ENCODE data around the gene RHO.
"Not testable (repeated sequence)": the region's sequence is repeated elsewhere in the genome, so short reads cannot be mapped to it uniquely, and the experiment has no call there.

RHO gene

DNA sequence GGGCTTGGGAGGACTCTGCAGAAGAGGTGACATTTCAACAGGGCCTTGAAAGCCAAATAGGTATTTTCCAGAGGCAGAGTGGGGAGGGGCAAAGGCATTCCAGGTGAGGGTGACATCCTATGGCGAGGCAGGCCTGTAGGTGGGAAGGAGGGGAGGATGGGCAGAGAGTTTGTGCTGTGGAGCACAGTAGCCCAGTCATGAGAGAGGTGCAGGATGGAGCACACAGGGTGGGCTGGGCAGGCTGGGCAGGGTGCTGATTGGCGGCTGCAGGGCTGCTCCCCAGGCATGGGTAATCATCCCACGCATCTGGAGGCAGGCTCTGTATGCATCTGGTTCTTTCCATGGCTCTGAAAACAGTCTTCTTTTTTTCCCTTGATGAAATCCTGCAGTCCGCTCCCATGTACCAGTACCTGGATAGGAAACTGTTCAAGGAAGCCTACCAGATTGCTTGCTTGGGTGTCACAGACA lies 40.5 kb upstream of the RHO start:
- not testable (repeated sequence) for H3K9me3 ChIP-seq (ENCODE audit: control insufficient read depth, low read length); H3K27ac ChIP-seq (ENCODE audit: insufficient read depth, low read depth, low read length, poor library complexity, severe bottlenecking); H3K36me3 ChIP-seq (ENCODE audit: control insufficient read depth, insufficient read depth, low read length); H3K27me3 ChIP-seq (ENCODE audit: control insufficient read depth, insufficient read depth, low read length, poor library complexity, severe bottlenecking); H3K4me3 ChIP-seq (ENCODE audit: insufficient read depth, low read depth, low read length)
- WGBS, 2 experiments = 88 to 92% methylated on average over 4 of the region's 4 CpGs
- peaks cover 33% of the 10 kb centered on the region for H3K4me1 ChIP-seq (ENCODE audit: control insufficient read depth, insufficient read depth, low read length)

DNA sequence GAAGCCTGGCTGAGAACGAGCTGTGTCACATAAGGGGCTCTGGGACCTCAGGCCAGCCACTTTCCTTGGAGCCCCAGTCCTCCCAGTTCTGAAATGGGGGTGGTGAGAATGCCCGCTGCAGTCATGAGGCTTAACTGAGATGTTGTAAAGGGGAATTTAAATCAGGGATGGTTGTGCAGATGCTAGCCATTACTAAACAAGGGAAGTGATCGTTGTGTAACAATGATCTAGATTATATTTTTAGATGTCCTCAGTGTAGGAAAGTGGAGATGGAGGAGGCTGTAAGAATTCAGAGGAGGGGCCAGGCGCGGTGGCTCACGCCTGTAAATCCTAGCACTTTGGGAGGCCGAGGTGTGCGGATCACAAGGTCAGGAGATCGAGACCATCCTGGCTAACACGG lies 39.2 kb upstream of the RHO start:
- not testable (repeated sequence) for H3K9me3 ChIP-seq (ENCODE audit: control insufficient read depth, low read length); H3K4me3 ChIP-seq (ENCODE audit: insufficient read depth, low read depth, low read length); H3K36me3 ChIP-seq (ENCODE audit: control insufficient read depth, insufficient read depth, low read length); H3K27me3 ChIP-seq (ENCODE audit: control insufficient read depth, insufficient read depth, low read length, poor library complexity, severe bottlenecking); H3K27ac ChIP-seq (ENCODE audit: insufficient read depth, low read depth, low read length, poor library complexity, severe bottlenecking)
- WGBS, 2 experiments = 95 to 96% methylated on average over 10 of the region's 10 CpGs
- peaks cover 24% of the 10 kb centered on the region for H3K4me1 ChIP-seq (ENCODE audit: control insufficient read depth, insufficient read depth, low read length)

DNA sequence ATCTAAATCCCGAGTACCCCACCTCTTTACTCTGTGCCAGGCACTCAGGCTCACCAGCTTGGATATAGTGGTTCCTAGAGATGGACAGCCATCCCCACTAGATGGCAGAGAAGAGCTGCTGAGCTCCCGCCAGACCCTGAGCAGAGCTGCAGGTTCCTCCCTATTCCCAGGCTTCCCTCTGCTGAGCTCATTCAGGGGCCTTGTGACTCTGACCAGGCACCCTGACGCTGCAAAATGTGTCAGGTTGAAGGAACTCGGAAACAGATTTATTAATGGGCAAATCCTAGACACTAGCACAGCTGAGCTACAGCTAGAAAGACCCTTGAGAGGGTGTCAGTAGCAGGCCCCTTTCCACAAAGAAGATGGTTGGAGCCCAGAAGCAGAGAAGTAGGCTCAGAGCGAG lies 38.2 kb upstream of the RHO start:
- no peaks in the 10 kb centered on the region for H3K27me3 ChIP-seq (ENCODE audit: control insufficient read depth, insufficient read depth, low read length, poor library complexity, severe bottlenecking)
- peaks cover 20% of the 10 kb centered on the region for H3K4me1 ChIP-seq (ENCODE audit: control insufficient read depth, insufficient read depth, low read length)
- WGBS, 2 experiments = 37% methylated on average over 5 of the region's 5 CpGs
- H3K9me3 ChIP-seq (ENCODE audit: control insufficient read depth, low read length) = no peaks in the 10 kb centered on the region
- H3K4me3 ChIP-seq (ENCODE audit: insufficient read depth, low read depth, low read length) = no peak overlapping the region
- no peaks in the 10 kb centered on the region for H3K36me3 ChIP-seq (ENCODE audit: control insufficient read depth, insufficient read depth, low read length)
- H3K27ac ChIP-seq (ENCODE audit: insufficient read depth, low read depth, low read length, poor library complexity, severe bottlenecking) = no peak overlapping the region

DNA sequence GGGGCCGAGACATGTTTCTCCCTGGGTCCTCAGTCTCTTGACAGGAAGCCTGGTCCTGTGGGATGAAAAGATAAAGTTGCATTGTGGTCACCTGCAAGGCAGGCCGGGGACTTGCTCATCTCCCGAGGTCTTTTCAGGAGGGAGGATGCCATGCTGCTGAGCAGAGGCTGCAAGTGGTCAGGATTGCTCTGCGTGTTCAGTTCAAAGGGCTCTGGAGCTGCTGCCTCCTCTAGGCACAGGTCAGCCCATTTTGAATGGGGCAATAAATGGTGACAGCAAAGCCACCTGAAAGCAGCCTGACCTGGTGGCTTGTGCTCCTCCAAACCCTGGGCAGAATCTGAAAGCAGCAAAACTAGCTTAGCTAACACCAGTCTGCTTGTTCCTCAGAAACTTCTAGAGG lies 37.4 kb upstream of the RHO start:
- H3K27ac ChIP-seq (ENCODE audit: insufficient read depth, low read depth, low read length, poor library complexity, severe bottlenecking); H3K36me3 ChIP-seq (ENCODE audit: control insufficient read depth, insufficient read depth, low read length); H3K9me3 ChIP-seq (ENCODE audit: control insufficient read depth, low read length); H3K4me3 ChIP-seq (ENCODE audit: insufficient read depth, low read depth, low read length); H3K27me3 ChIP-seq (ENCODE audit: control insufficient read depth, insufficient read depth, low read length, poor library complexity, severe bottlenecking): not testable (repeated sequence)
- H3K4me1 ChIP-seq (ENCODE audit: control insufficient read depth, insufficient read depth, low read length) = peaks cover 12% of the 10 kb centered on the region
- WGBS, 2 experiments = 90 to 93% methylated on average over 4 of the region's 4 CpGs

DNA sequence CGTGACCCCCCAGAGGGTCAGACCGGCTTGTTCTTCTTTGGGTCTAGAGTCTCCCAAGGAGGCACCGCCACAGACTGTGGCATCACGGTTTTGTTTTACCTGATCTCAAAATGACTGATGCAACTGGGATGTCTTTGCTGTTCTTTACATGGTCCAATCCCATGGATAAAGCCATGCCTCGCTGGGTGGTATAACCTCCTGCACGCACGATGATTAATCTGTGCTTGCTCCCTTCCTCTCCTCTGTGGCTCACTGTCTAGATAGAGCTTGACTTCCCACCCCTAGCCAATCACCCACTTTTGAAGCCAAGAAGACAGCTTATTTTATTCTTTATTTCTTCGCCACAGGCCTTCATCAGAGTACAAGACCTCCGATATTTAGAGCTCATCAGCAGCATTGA lies 36.6 kb upstream of the RHO start:
- Histone ChIP-seq H3K9me3 (ENCODE audit: control insufficient read depth, low read length) (no peaks in the 10 kb centered on the region), H3K27ac (ENCODE audit: insufficient read depth, low read depth, low read length, poor library complexity, severe bottlenecking) (no peak overlapping the region), H3K36me3 (ENCODE audit: control insufficient read depth, insufficient read depth, low read length) (no peaks in the 10 kb centered on the region), H3K27me3 (ENCODE audit: control insufficient read depth, insufficient read depth, low read length, poor library complexity, severe bottlenecking) (no peaks in the 10 kb centered on the region), H3K4me1 (ENCODE audit: control insufficient read depth, insufficient read depth, low read length) (peaks cover 5% of the 10 kb centered on the region), H3K4me3 (ENCODE audit: insufficient read depth, low read depth, low read length) (no peak overlapping the region)
- WGBS, 2 experiments = 95 to 97% methylated on average over 9 of the region's 9 CpGs

DNA sequence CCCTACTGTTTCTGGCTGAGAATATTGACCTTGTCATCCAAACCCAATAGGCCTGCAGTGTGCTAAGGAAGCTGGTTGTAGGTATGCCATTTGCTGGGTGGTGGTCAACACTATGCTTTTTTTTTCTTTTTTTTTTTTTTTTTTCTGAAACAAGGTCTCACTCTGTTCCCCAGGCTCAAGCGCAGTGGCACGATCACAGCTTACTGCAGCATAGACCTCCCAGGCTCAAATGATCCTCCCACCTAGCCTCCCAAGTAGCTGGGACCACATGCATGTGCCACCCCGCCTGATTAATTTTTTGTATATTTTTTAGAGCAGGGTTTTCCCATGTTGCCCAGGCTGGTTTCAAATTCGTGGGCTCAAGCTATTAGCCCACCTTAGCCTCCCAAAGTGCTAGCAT lies 35.7 kb upstream of the RHO start:
- WGBS, 2 experiments = 88 to 93% methylated on average over 4 of the region's 4 CpGs
- Histone ChIP-seq H3K36me3 (ENCODE audit: control insufficient read depth, insufficient read depth, low read length) (no peaks in the 10 kb centered on the region), H3K27me3 (ENCODE audit: control insufficient read depth, insufficient read depth, low read length, poor library complexity, severe bottlenecking) (no peaks in the 10 kb centered on the region), H3K4me1 (ENCODE audit: control insufficient read depth, insufficient read depth, low read length) (no peaks in the 10 kb centered on the region), H3K9me3 (ENCODE audit: control insufficient read depth, low read length) (no peaks in the 10 kb centered on the region), H3K27ac (ENCODE audit: insufficient read depth, low read depth, low read length, poor library complexity, severe bottlenecking) (no peak overlapping the region), H3K4me3 (ENCODE audit: insufficient read depth, low read depth, low read length) (no peak overlapping the region)

DNA sequence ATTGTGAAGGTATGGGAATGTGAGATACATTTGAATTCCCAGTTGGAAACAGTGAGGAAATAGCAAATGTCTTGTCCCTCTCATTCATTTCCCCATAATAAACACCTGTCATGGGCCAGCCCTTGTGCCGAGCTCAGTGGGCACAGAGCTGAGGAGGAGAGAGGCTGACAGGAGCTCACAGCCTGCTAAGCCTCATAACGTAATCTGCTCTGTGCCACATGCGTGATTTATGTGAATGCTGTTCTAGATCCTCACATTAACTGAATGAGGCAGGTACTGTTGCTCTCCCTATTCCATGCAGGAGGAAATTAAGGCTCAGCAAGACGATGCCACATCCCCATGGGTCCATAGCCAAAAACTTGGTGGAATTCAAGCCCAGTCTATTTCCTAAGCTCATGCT lies 35.2 kb upstream of the RHO start:
- Histone ChIP-seq H3K4me1 (ENCODE audit: control insufficient read depth, insufficient read depth, low read length) (no peaks in the 10 kb centered on the region), H3K27me3 (ENCODE audit: control insufficient read depth, insufficient read depth, low read length, poor library complexity, severe bottlenecking) (no peaks in the 10 kb centered on the region), H3K4me3 (ENCODE audit: insufficient read depth, low read depth, low read length) (no peak overlapping the region), H3K9me3 (ENCODE audit: control insufficient read depth, low read length) (no peaks in the 10 kb centered on the region), H3K27ac (ENCODE audit: insufficient read depth, low read depth, low read length, poor library complexity, severe bottlenecking) (no peak overlapping the region), H3K36me3 (ENCODE audit: control insufficient read depth, insufficient read depth, low read length) (no peaks in the 10 kb centered on the region)
- WGBS, 2 experiments = 94 to 95% methylated on average over 4 of the region's 4 CpGs

DNA sequence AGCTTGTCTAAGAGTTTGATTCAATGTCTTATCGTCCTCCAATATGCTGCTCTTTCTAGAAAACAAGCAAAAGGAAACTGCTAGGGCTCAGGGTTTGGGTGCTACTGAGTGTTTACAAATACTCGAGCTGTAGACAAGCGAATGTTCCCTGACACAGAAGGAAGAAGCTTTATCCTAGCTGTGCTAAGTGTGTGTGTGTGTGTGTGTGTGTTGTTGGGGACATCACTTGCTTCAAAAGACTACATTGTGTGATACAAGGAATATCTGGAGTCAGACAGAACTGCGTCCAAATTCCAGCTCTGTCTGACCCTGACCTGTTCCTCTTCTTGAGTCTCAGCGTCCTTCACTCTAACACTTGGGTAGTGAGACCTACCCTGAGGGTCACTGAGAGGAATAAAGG lies 33.9 kb upstream of the RHO start:
- H3K4me3 ChIP-seq (ENCODE audit: insufficient read depth, low read depth, low read length); H3K4me1 ChIP-seq (ENCODE audit: control insufficient read depth, insufficient read depth, low read length); H3K27me3 ChIP-seq (ENCODE audit: control insufficient read depth, insufficient read depth, low read length, poor library complexity, severe bottlenecking); H3K36me3 ChIP-seq (ENCODE audit: control insufficient read depth, insufficient read depth, low read length); H3K9me3 ChIP-seq (ENCODE audit: control insufficient read depth, low read length); H3K27ac ChIP-seq (ENCODE audit: insufficient read depth, low read depth, low read length, poor library complexity, severe bottlenecking): not testable (repeated sequence)
- WGBS, 2 experiments = 85 to 87% methylated on average over 5 of the region's 5 CpGs

DNA sequence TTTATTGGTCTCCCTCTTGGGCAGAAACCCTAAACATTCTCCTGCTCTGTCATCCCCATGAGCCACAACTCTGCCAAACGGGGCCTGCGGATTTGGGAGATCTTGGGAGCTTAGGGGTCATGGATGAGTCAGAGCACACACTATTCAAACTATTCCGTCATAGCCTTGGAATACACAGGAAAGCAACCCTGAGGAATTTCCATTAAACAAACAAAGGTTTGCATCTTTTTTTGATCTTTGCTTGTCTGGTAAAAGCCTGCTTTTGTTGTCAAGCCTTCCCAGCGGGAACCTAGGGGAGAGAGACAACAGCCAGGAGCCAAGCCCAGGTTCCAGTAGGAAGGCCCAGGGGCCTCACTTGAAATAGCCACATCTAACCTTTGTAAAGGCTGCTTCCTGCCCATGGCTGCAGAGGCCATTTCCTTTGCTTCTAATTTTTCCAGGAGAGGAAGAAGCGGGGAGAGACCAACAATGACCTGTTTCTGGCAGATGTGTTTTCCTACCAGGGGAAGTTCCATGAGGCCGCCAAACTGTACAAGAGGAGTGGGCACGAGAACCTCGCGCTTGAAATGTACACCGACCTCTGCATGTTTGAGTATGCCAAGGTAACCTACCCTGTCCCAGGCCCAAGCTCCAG lies 33.3 kb upstream of the RHO start:
- WGBS, 2 experiments = 68 to 69% methylated on average over 9 to 10 of the region's 10 CpGs
- H3K27me3 ChIP-seq (ENCODE audit: control insufficient read depth, insufficient read depth, low read length, poor library complexity, severe bottlenecking); H3K9me3 ChIP-seq (ENCODE audit: control insufficient read depth, low read length); H3K4me1 ChIP-seq (ENCODE audit: control insufficient read depth, insufficient read depth, low read length); H3K4me3 ChIP-seq (ENCODE audit: insufficient read depth, low read depth, low read length); H3K36me3 ChIP-seq (ENCODE audit: control insufficient read depth, insufficient read depth, low read length); H3K27ac ChIP-seq (ENCODE audit: insufficient read depth, low read depth, low read length, poor library complexity, severe bottlenecking): not testable (repeated sequence)

DNA sequence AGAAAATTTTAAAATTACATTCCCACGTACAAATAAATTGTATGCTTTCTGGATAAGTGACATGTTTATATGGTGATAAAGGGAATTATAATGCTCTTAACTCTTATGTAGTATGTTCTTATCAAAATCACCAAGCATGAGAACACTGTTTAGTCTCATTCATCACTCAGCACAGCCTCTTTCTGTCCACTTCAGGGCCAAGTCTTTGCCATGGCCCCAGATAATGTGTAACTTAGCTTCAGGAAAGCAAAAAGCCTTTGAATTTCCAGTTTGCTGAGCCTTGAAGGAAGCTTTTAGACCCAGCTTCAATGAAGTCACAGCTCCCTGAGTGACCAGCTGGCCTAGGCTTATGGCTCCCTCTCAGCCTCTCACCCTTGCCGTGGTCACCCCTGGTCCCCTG lies 30.6 kb upstream of the RHO start:
- not testable (repeated sequence) for H3K4me1 ChIP-seq (ENCODE audit: control insufficient read depth, insufficient read depth, low read length); H3K9me3 ChIP-seq (ENCODE audit: control insufficient read depth, low read length); H3K27ac ChIP-seq (ENCODE audit: insufficient read depth, low read depth, low read length, poor library complexity, severe bottlenecking); H3K4me3 ChIP-seq (ENCODE audit: insufficient read depth, low read depth, low read length); H3K27me3 ChIP-seq (ENCODE audit: control insufficient read depth, insufficient read depth, low read length, poor library complexity, severe bottlenecking); H3K36me3 ChIP-seq (ENCODE audit: control insufficient read depth, insufficient read depth, low read length)
- 86 to 98% methylated on average over 1 of the region's 2 CpGs for WGBS, 2 experiments
